H9 (cell line): ENCODE data around the gene BCL6. TPM values are rescaled to one million over a fixed set of nuclear protein-coding genes. Genes with fewer than 3 reads are reported as not detected.

ENCODE experiments used
- DNase-seq: peaks from one replicate; pipeline ENCODE4 v3.0.0-alpha.2; 2017
- H2AFZ ChIP-seq: one replicate; pipeline ENCODE4 v1.6.1; 2013; ENCODE audit warnings: mild to moderate bottlenecking, low read length, control low read depth, moderate library complexity
- H2AK5ac ChIP-seq: 2 replicates; pipeline ENCODE4 v1.6.1; 2013; ENCODE audit warnings: low read length, control low read depth, mixed read lengths; ENCODE audit not compliant: insufficient read length
- H2BK120ac ChIP-seq: one replicate; pipeline ENCODE4 v1.6.1; 2013; ENCODE audit warnings: low read depth, mild to moderate bottlenecking, low read length, control low read depth, inconsistent platforms; ENCODE audit not compliant: poor library complexity, severe bottlenecking
- H2BK12ac ChIP-seq: 2 replicates; pipeline ENCODE4 v1.6.1; 2013; ENCODE audit warnings: low read length, control low read depth, mixed read lengths, low read depth; ENCODE audit not compliant: insufficient read length
- H2BK15ac ChIP-seq: 2 replicates; pipeline ENCODE4 v1.6.1; 2013; ENCODE audit warnings: low read depth, low read length, control low read depth
- H2BK20ac ChIP-seq: one replicate; pipeline ENCODE4 v1.6.1; 2013; ENCODE audit warnings: low read depth, mild to moderate bottlenecking, low read length, control low read depth, inconsistent platforms; ENCODE audit not compliant: poor library complexity, severe bottlenecking
- H2BK5ac ChIP-seq: 2 replicates; pipeline ENCODE4 v1.6.1; 2013; ENCODE audit warnings: low read length, control low read depth, mixed read lengths; ENCODE audit not compliant: insufficient read length
- H3K14ac ChIP-seq: 2 replicates; pipeline ENCODE4 v1.6.1; 2013; ENCODE audit warnings: low read length, control low read depth; ENCODE audit not compliant: insufficient read depth
- H3K18ac ChIP-seq: 2 replicates; pipeline ENCODE4 v1.6.1; 2013; ENCODE audit warnings: low read depth, mild to moderate bottlenecking, mixed read lengths, low read length, control low read depth; ENCODE audit not compliant: insufficient read length
- H3K23ac ChIP-seq: 2 replicates; pipeline ENCODE4 v1.6.1; 2013; ENCODE audit warnings: low read length, control low read depth, mixed read lengths, low read depth; ENCODE audit not compliant: insufficient read length
- H3K23me2 ChIP-seq: 2 replicates; pipeline ENCODE4 v1.6.1; 2013; ENCODE audit warnings: low read depth, mild to moderate bottlenecking, mixed read lengths, low read length, control low read depth; ENCODE audit not compliant: insufficient read length, poor library complexity, severe bottlenecking
- H3K27ac ChIP-seq: 2 replicates; pipeline ENCODE4 v1.5.1; 2013; ENCODE audit warnings: low read length, control low read depth, mixed read lengths, low read depth; ENCODE audit not compliant: insufficient read length
- H3K27me3 ChIP-seq: 2 replicates; pipeline ENCODE4 v1.6.1; 2013; ENCODE audit warnings: low read length, control low read depth, inconsistent platforms; ENCODE audit not compliant: insufficient read depth
- H3K4ac ChIP-seq: 2 replicates; pipeline ENCODE4 v1.6.1; 2013; ENCODE audit warnings: low read depth, mild to moderate bottlenecking, control low read depth, inconsistent platforms, low read length, moderate library complexity
- H3K4me1 ChIP-seq: 2 replicates; pipeline ENCODE4 v1.6.1; 2013; ENCODE audit warnings: low read length, control low read depth, inconsistent platforms; ENCODE audit not compliant: insufficient read depth
- H3K4me2 ChIP-seq: 2 replicates; pipeline ENCODE4 v1.6.1; 2013; ENCODE audit warnings: low read length, control low read depth, mixed read lengths; ENCODE audit not compliant: insufficient read length, insufficient read depth
- H3K56ac ChIP-seq: 2 replicates; pipeline ENCODE4 v1.6.1; 2013; ENCODE audit warnings: low read depth, mild to moderate bottlenecking, mixed read lengths, low read length, control low read depth; ENCODE audit not compliant: insufficient read length
- H3K79me1 ChIP-seq: 2 replicates; pipeline ENCODE4 v1.6.1; 2013; ENCODE audit warnings: low read depth, mild to moderate bottlenecking, moderate library complexity, low read length, control low read depth, inconsistent platforms; ENCODE audit not compliant: insufficient read depth, poor library complexity, severe bottlenecking
- H3K79me2 ChIP-seq: 2 replicates; pipeline ENCODE4 v1.6.1; 2013; ENCODE audit warnings: low read length, control low read depth, inconsistent platforms; ENCODE audit not compliant: insufficient read depth
- H3K9ac ChIP-seq: 2 replicates; pipeline ENCODE4 v1.6.1; 2013; ENCODE audit warnings: low read length, control low read depth, mixed read lengths; ENCODE audit not compliant: insufficient read length; ENCODE audit errors: extremely low read depth
- H3K9me3 ChIP-seq: one replicate; pipeline ENCODE4 v1.6.1; 2013; ENCODE audit warnings: low read depth, low read length, inconsistent platforms; ENCODE audit not compliant: control insufficient read depth
- H3T11ph ChIP-seq: one replicate; pipeline ENCODE4 v1.6.1; 2013; ENCODE audit warnings: mild to moderate bottlenecking, low read length, control low read depth, inconsistent platforms
- H4K20me1 ChIP-seq: one replicate; pipeline ENCODE4 v1.6.1; 2013; ENCODE audit not compliant: control insufficient read depth, insufficient read length, insufficient read depth
- H4K5ac ChIP-seq: 2 replicates; pipeline ENCODE4 v1.6.1; 2013; ENCODE audit warnings: low read depth, mild to moderate bottlenecking, mixed read lengths, low read length, control low read depth; ENCODE audit not compliant: insufficient read length
- H4K8ac ChIP-seq: replicated peaks from 2 replicates; pipeline ENCODE4 v1.6.1; 2013; ENCODE audit warnings: low read length, control low read depth, mixed read lengths, low read depth; ENCODE audit not compliant: insufficient read length
- H4K91ac ChIP-seq: 2 replicates; pipeline ENCODE4 v1.6.1; 2013; ENCODE audit warnings: low read depth, mild to moderate bottlenecking, moderate library complexity, mixed read lengths, low read length, control low read depth; ENCODE audit not compliant: insufficient read length
- H3K27ac Mint-ChIP-seq, 3 experiments: 2 replicates in 2 of 3; 3 replicates in 1 of 3; pipeline ENCODE4 v1.8.0; 2020 to 2021; ENCODE audit warnings: mixed read lengths in 3 of 3, mild to moderate bottlenecking in 1 of 3, moderate library complexity in 1 of 3
- H3K27me3 Mint-ChIP-seq: 2 replicates; pipeline ENCODE4 v1.8.0; 2021; ENCODE audit warnings: low read depth, mild to moderate bottlenecking, moderate library complexity, mixed read lengths
- H3K36me3 Mint-ChIP-seq, 3 experiments: 2 replicates in 2 of 3; 3 replicates in 1 of 3; pipeline ENCODE4 v1.8.0; 2020 to 2021; ENCODE audit warnings: low read depth in 3 of 3, mixed read lengths in 3 of 3; ENCODE audit not compliant: insufficient read depth in 1 of 3
- H3K4me1 Mint-ChIP-seq, 2 experiments: 2 replicates each; pipeline ENCODE4 v1.8.0; 2020; ENCODE audit warnings: mixed read lengths in 2 of 2
- H3K4me3 Mint-ChIP-seq, 2 experiments: 2 replicates in 1 of 2; 3 replicates in 1 of 2; pipeline ENCODE4 v1.8.0; 2020 to 2021; ENCODE audit warnings: mild to moderate bottlenecking in 2 of 2, mixed read lengths in 2 of 2, moderate library complexity in 1 of 2
- H3K9me3 Mint-ChIP-seq, 2 experiments: 2 replicates in 1 of 2; 3 replicates in 1 of 2; pipeline ENCODE4 v1.8.0; 2020; ENCODE audit warnings: mild to moderate bottlenecking in 2 of 2, mixed read lengths in 2 of 2, moderate library complexity in 1 of 2
- CTCF ChIP-seq: fragments of 200-600 bp; sonication (generic); conservative IDR thresholded peaks from 3 replicates; pipeline ENCODE4 v1.8.0; 2021; ENCODE audit warnings: antibody characterized with exemption, mild to moderate bottlenecking
- WGBS: extraction: QIAGEN DNeasy Blood & Tissue Kit; methylation state at CpG from one replicate; pipeline ENCODE4 v1.1.7; 2013; ENCODE audit warnings: missing lambda C conversion rate, low lambda C conversion rate, mixed read lengths; ENCODE audit not compliant: insufficient read length; ENCODE audit errors: extremely low coverage; 5-methylcytosine and 5-hydroxymethylcytosine counted together
- total RNA-seq: library from RNA; stranded (reverse); gene quantifications from 2 replicates; pipeline ENCODE4 v1.2.1, GENCODE V29; 2021

The BCL6 gene
- total RNA-seq, 1 experiment from 2014 or later, result 3.4 TPM

- Histone ChIP-seq H3K23ac (no peak overlapping the region), H2AFZ (no peak overlapping the region), H3K4me1 (peaks cover 10% of the 10 kb centered on the region; the same call in 1 of the 2 replicates), H2BK120ac (no peak overlapping the region), H3K79me1 (no peaks in the 10 kb centered on the region), H2BK15ac (no peak overlapping the region), H3K18ac (no peak overlapping the region), H3K56ac (no peak overlapping the region), H4K8ac (no peak overlapping the region), H3K27ac (no peak overlapping the region), H2BK5ac (no peak overlapping the region), H3K9me3 (no peaks in the 10 kb centered on the region), H4K91ac (no peak overlapping the region), H3K4ac (no peak overlapping the region), H3K14ac (peak overlapping the region; percentile 87; the same call in 1 of the 2 replicates), H2AK5ac (no peak overlapping the region), H3K79me2 (0 out of 2 replicates have a peak, but pooled peaks cover 1% of the 10 kb centered on the region), H2BK12ac (no peak overlapping the region), H3K27me3 (peaks cover 4% of the 10 kb centered on the region; the same call in 1 of the 2 replicates), H4K5ac (no peak overlapping the region), H3T11ph (no peak overlapping the region), H3K23me2 (peaks cover 38% of the 10 kb centered on the region), H3K9ac (peak overlapping the region; percentile 72), H3K4me2 (peak overlapping the region; percentile 98), H2BK20ac (no peak overlapping the region), H4K20me1 (no peaks in the 10 kb centered on the region)
- H3K9me3 Mint-ChIP-seq, result no peaks in the 10 kb centered on the region
- no peak for DNase-seq
- peak overlapping the region; percentile 85 to 92 for H3K4me3 Mint-ChIP-seq
- peaks cover 43 to 52% of the 10 kb centered on the region in 2 experiments for H3K4me1 Mint-ChIP-seq
- no CpG with 5 or more reads among the region's 7 CpGs for WGBS
- H3K27me3 Mint-ChIP-seq, result peaks cover 36% of the 10 kb centered on the region
- peaks cover 0 to 6% (median 5%) of the 10 kb centered on the region in 3 experiments; a peak in 4 of 7 replicates for H3K36me3 Mint-ChIP-seq
- H3K27ac Mint-ChIP-seq, result peak overlapping the region in 2 of 3 experiments; percentile 94 to 95; a peak in 3 of 7 replicates
- no peak for TF ChIP-seq CTCF
Measured at GRCh38 chr3:187738071-187738330, 7.3 kb downstream of the BCL6 start.
